ENCODE data around the gene CARNS1.

The CARNS1 gene

DNA sequence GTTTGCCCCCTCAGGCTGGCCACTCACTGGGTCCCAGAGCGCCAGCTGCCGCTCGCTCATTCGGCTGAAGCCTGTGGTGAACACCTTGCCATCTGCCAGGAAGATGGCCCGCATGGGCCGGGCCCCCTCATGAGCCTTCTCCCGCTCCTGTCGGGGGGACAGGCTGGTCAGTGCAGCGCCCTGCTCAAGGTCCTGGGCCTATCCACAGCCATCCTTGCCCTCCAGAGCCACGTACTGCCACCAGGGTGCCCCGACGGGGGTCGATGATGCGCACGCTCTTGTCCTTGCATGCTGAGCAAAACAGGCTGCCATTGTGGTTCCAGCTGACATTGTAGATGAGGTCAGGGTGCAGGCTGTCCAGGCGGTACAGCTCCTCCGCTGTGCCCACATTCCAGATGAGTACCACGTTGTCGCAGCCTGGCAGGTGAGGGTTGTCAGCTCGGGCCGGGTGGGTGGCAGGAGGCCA is 25.7 kb downstream of the CARNS1 start:
- no peak for DNase-seq (ENCODE audit: low spot score)

DNA sequence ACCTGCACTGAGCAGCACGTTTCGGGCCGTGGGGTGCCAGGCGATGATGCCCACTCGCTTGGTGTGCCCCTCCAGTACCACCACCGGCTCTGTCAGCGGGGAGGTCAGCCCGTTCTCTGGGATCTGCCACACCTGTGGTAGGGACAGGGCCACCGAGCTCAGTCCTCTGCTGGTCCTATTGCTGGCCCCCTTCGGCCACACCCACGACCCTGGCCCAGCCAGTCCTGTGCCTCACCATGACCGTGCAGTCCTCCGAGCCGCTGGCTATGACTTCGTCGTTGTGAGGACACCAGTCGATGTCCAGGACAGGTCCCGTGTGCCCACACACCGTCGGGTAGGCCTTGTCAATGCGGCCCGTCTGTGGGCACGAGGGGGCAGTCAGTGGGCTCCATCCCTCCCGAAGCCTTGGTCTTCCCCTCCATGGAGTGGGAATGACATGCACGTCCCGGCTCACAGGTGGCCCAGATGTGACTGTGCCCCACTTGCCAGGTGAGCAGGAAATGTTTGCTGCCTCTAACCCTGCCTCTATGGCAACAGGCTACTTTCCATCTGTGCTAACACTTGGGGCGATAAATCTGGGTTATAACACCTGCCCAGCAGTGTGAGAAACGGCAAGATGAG is 26.4 kb downstream of the CARNS1 start:
- DNase-seq (ENCODE audit: low spot score) = no peak

DNA sequence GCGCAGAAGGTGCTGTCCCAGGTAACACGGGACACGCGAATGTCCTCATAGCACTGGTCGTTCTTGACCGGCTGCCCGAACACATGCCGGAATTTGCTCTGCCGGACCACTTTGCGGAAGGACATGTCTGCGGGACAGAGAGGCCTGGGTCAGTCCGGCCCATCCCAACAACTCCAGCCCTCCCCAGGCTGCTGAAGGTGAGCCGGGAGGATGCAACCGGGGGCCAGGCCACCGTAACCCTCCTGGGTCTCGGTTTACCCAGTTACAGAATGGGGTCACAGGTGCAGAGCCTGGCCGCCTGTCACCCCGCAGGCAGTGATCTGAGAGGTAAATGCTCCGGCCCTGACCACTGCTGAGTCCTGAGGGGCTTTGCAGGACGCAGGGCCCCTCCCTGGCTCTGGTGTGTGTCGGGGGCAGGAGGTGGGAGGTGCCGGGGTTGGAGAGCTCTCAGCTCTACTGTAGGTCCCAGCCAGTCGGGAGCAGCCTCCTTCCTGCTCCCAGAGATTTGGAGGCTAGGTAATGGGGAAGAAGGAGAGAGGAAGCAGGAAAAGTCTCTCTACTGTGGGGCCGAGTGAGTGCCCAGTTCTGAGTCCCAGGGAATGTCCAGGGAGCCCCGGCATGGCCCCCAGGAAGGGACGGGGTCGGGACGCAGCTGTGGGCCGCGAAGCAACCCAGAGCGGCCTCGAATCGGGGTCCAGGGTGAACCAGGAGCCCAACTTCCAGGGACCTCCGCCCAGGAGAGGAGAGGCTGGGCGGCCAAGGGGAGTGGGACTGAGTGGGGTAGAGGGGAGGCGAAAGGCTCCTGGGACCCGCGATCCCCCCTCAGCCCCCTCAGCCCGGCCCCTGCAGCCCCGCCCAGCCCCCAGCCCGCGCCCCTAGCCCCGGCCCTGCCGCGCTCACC is 27.3 kb downstream of the CARNS1 start:
- peak; percentile 45 for DNase-seq (ENCODE audit: low spot score)

DNA sequence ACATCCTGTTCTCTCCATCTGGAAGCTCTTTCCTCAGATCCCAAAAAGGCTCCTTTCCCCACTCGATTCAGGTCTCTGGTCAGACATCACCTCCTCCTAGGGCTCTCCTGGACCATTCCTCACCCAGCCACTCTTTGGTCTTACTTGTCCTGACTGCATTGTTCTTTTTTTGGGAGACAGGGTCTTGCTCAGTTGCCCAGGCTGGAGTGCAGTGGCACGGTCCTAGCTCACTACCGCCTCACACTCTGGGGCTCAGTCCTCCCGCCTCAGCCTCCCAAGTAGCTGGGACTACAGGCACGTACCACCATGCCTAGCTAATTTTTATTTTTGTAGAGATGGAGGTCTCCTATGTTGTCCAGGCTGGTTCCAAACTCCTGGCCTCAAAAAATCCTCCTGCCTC is 30.0 kb downstream of the CARNS1 start:
- no peak for DNase-seq (ENCODE audit: low spot score)

DNA sequence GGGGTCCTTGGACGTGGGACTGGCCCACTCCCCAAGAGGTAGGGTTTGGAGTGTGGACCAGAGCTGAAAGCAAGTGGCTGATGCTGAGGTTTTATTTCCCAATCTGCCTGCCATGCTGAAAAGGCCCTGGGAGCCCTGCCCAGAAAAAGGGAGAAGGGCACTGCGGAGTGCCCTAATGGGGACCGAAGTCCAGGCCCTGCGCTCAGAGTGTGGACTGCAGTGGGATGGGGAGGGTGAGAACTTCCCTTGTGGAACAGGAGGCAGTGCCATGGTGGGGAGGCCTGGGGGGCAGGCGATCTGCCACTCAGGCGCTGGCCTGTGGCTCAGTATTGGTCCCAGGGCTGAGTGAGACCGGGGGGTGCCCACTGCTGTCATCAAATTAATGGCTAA is 32.7 kb downstream of the CARNS1 start:
- no peak for DNase-seq (ENCODE audit: low spot score)

DNA sequence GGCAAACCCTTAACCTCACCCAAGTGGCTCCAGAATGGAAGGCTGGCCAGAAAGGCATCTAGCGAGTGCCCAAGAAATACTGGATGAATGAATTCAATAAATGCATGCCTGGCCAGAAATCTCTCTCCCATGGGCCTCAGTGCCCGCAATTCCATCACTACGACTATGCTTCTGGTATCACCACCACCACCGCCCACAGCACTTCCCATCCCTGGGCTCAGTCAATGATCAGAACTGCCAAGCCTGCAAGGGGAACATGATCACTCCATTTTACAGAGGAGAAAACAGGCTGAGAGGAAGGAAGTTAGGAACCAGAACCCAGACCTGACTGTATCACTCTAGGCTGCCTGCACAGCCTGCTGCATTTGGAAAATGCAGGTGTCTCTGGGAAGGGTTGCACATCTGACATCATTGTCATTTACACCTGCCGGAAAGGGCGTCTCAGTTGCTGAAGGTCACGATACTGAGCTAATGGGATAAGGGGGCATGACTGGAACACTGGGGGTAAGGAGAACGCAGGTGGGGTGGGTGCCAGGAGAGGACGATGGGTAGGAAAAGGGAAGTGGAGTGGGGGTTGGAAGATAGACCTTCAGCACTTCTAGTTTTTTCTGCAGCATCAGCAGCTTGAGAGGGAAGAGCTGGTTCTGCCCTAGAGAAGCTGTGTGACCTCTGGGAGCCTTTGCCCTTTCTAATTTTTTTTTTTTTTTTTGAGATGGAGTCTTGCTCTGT is 33.8 kb downstream of the CARNS1 start:
- DNase-seq (ENCODE audit: low spot score) = no peak

DNA sequence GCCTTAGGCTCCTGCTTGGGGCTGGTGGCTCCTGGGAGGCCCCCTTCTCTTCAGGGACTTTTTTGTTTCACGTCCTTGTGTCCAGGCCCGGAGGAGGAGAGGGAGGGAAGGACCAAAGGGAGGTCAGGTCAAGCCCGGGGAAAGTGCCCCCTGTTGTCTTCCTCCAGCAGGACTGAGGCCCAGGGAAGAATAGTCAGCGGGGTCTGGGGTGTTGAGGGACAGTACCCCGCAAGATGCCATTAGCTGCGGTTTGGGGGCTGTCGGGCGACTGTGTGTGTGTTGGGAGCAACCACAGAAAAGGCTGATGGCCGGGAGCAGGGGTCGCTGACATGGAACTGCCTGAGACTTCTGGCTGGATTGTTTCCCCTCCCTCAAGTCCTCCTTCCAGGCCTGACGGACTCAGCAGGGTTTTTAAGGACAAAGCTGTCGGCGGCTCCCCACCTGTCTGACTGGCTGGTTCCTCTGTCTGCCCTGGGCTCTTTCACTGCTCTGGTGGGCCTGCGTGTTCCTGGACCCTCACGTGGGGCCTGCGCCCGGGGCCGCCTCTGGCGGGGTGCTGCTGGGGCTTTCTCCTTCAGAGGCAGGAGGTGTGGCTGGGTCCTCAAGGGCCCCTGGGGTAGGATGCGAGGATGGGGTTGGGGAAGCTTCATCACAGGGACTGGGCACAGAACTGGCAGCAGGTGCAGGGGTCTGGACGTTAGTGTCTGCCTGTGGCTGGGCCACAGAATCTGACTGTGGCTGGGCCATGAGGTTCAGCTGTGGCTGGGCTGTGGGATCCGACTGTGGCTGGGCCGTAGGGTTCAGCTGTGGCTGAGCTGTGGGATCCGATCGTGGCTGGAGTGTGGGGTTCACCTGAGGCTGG is 35.5 kb downstream of the CARNS1 start:
- DNase-seq (ENCODE audit: low spot score) = no peak

DNA sequence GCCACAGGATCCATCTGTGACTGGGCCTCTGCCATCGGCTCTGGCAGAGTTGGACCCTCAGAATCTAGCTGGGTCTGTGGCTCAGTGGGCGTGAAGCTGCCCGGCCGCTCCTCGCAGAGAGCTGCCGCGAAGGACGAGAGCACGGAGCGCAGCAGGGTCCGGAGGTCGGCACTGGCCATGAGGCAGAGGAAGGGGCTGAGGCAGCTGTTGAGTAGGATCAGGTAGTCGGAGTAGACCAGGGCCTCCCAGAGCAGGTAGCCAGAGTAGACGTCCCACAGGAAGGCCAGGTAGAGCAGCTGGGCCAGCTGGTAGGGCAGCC is 36.1 kb downstream of the CARNS1 start:
- no peak for DNase-seq (ENCODE audit: low spot score)

DNA sequence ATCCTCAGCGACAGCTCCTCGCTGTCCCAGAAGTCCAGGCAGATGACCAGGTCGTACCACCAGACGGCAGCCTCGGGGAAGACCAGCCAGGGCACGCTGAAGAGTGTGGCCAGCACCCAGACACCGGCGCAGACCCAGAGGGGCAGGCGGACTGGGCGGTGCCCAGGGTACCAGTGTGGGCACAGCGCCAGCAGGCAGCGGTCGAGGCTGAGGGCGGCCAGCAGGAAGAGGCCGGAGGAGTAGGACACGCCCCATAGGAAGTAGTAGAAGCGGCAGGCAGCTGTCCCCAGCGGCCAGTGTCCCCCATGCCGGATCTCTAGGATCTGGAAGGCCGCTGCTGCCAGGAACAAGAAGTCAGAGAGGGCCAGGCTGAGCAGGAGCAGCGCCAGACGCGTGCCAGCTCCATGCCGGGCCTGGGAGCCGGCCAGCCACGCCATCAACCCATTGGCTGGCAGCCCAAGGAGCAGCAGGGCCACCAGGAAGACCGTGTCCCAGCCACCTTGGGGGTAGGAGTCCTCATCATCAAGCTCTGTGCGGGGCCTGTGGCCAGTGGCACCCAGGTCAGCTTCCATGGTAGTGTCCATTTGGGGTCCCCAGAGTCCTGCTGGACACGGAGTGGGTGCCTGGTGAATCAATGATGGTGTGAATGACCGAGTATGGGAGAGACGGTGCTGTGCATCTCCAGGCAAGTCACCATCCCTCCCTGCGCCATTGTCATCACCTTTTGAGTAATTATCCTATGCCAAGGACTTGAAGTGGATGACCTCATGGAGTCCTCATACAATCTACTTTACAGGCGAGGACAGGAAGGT is 36.9 kb downstream of the CARNS1 start, which contains the start of gene GPR152:
GPR152 (minus strand) TSS at position 589 of the 812 bp plus-strand sequence; CDS start at position 584, 5 bp downstream.
- no peak for DNase-seq (ENCODE audit: low spot score)

DNA sequence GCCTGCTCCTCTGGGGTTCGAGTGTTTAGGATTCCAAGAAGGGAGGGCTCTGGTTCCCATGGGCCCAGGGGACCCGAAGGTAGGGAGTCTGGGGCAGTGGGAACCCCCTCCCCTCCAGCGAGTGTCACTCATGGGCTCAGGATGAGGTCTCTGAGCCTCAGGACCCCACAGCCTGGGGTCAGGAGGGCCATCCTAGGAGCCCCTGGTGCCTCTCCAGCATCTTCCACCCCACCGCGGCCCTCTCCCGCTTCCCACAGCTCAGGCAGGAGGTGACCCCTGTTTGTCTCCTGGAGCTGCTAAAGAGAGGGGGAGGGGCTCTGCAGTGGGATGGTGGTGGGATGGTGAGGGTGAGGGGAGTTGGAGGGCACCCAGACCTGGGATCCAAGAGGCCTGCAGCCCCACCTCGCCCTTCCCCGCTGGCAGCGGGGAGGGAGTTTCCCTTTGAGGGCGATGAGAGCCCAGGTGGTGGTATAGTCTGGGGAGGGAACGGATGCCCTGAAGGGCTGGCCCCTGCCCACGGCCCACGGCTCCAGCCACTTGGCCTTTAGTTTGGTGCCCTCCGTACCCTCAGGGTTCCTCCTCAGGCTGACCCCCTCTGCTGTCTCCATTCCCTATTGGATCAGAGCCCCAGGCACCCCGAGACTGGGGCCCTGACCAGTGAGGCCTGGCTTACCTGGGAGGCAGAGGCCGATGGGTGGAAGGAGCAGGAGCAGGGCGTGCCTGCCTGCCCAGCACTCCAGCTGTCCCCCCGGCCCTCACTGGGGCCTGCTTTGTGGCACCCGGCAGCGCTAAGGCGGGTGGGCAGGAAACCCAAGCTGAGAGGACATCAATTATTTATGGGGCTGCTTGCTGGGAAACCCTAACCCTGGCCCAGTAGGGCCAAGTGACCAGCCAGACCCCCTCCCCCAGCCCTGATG is 38.6 kb downstream of the CARNS1 start:
- DNase-seq (ENCODE audit: low spot score) = no peak

DNA sequence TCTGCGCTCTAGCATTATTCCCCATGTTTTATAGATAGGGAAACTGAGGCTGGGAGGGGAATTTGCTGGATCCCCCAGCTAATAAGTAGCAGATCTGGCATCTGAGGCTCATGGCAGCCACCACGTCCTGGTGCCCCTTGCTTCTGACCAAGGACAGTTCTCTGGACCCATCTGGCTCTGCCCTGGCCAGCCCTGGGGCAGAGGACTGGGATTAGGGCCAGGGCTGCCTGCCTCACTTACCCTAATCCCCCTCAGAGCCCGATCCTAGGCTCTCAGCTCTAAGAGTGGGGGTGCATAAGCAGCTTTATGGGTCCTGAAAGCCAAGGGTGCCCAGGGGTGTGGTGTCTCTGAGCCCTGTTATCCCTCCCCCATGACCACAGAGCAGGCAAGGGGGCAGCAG is 39.6 kb downstream of the CARNS1 start, which contains the start of gene CABP4:
CABP4 (plus strand) TSS at position 301 of the 400 bp plus-strand sequence; CDS start at position 371, 70 bp downstream.
- DNase-seq (ENCODE audit: low spot score) = no peak

DNA sequence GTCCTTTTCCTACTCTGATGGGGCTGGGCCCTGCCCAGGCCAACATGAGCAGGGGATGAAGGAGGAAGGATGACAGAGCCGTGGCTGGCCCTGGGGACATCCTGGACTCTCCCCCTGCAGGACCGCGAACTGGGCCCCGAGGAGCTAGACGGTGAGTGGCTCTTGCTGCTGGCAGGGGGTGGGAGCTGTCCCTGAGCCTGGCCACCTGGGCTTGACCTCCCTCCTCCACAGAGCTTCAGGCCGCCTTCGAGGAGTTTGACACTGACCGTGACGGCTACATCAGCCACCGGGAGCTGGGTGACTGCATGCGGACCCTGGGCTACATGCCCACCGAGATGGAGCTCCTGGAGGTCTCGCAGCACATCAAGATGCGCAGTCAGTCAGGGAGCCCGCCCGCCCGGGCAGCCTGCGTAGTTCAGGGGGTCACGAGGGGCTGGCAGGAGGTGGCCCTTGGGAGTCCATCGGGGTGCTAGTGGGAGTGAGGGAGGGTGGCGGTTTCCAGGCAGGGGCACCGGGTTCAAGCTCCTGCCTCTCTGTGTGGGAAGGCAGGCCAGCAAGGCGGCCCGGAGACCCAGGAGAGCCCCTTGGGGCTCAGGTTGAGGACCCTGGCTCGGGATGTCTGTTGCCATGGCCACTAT is 40.7 kb downstream of the CARNS1 start:
- no peak for DNase-seq (ENCODE audit: low spot score)

DNA sequence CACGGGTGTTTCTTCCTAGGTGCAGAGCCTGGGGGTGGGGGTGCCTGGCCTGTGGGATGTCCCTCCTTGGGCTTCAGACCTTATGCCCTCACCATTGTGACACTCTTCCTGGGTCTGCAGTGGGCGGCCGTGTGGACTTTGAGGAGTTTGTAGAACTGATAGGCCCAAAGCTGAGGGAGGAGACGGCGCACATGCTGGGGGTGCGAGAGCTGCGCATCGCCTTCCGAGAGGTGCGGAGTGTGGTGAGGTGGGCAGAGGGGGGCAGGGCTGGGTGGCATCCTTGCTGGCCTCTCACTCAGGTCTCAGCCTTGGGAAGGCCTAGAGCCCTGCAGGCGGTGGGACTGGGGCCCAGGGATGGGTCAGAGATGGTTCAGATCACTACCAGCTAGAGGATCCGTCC is 42.0 kb downstream of the CARNS1 start:
- DNase-seq (ENCODE audit: low spot score) = no peak

DNA sequence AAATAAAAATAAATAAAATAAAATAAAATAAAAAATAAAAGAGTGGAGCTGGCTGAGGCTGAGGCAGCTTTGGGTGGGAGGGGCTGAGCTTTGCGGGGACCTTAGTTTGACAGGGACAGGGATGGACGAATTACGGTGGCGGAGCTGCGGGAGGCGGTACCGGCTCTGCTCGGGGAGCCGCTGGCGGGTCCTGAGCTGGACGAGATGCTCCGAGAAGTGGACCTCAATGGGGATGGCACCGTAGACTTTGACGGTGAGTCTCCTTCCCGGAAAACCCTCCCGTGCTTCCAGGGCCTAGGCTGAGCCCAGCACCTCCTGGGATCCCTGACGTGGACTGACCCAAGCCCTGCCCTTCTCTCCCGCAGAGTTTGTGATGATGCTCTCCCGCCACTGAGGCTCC is 42.8 kb downstream of the CARNS1 start:
- DNase-seq (ENCODE audit: low spot score) = no peak

DNA sequence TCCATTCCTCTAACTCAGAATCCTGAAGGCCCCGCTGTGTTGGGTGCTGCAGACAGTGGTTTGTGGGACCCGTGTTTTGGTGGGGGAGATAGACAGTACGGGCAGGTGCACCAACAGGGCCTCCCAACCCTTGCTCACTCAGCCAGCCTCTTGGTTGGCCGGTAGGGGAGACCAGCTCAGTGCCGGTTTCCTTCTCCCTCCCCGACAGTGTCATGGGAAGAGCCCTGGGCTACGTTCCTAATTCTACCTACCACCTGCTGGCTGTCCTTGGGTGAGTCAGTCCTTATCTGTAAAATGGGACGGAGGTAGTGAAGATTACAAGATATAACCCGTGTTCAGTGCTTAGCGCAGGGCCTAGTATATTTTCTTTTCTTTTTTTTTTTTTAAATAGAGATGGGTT is 47.7 kb downstream of the CARNS1 start:
- no peak for DNase-seq (ENCODE audit: low spot score)

DNA sequence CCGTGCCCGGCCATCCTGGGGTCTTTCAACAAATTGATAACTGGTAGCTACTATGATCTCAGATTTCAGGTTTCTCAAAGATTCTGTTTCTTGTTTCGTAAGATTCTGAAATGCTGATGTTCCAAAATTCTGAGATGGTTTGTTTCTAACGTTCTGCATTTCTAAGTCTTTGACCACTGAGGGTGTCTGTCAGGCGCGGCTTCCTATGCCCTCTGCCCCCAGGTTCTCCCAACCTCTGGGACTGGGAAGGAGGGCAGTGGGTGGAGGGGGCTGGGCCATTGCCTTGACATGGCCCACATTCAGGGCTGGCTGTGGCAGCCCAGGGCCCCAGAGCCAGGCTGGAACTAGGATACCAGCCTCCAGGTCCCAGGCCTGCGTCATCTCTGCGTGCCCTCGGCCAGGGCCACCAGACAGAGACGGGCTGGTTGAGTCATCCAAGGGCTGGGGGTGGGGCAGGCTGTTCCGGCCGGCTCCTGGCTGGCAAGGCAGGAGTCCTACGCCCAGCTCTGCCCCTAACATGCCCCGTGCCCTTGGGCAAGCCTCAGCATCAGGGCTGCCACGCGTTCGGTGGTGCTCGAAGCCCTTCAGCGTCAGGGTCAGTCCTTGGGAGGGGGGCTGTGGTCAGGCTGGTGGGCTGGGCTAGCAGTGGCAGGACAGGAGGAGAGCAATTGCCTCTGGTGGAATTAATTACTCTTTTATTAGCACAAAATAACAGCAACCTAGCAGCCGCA is 48.4 kb downstream of the CARNS1 start:
- DNase-seq (ENCODE audit: low spot score) = no peak

DNA sequence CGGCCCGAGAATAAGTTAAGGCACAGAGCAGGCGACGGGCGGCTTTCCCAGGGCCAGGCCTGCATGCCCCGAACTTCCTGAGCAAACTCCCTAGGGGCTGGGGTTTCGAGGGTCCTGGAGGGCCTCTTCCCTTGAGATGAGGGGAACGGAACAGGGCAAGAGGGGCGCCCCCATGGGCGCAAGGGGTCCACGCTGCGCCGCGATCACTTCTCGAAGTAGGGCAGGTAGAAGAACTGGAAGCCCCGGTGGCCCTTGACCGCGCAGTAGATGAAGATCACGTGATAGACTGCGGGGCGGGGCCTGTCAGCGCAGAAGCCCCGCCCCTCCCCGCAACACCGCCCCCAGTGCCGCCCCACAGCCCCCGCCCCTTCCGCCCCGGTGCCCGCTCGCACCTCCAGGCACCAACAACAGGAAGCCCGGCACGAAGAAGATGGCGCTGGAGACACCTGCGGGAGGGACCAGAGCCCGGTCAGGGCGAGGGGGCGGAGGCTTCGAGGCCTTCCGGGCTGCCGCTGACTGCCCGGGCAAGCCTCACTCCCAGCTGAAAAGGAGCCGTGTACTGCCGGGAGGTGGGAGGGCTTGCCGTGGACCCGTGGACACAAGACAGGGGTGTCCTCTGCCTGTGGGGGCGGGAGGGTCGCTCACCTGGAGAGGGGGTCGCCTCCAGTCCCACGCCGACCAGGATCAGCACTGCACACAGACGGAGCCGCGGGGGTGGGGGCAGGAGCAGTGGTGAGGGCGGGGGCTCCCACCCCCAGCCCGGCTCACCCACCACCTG is 49.1 kb downstream of the CARNS1 start:
- peak; percentile 84 for DNase-seq (ENCODE audit: low spot score)

DNA sequence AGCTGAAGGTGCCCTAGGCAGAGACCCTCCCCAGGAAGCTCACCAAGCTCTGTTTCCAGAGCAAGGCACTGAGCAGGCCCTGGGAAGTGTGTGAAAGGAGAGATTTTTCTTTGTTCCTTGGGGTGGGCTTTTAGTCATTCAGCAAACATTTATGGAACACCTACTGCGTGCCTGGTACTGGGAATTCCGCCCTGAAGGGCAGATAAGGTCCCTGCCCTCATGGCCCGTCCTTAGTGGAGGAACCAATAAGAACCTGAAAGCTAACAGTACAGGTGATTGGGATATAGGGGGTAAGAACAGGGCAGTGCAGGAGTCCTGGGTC is 49.7 kb downstream of the CARNS1 start:
- no peak for DNase-seq (ENCODE audit: low spot score)
